Thyroid gland (tissue), 4 donors: ENCODE measurements around the gene KRT15. TPM values are rescaled to one million over a fixed set of nuclear protein-coding genes. Genes with fewer than 3 reads are reported as not detected.

Experiments used
- DNase-seq, 2 donors: peaks; one replicate each; pipeline ENCODE4 v3.0.0-alpha.2; 2019
- H3K27ac ChIP-seq, 3 donors: fragments of 200-600 bp; sonication (generic); 1 replicate in 2 of 3; 2 replicates in 1 of 3; pipeline ENCODE4 v1.5.1; 2016 to 2019; ENCODE audit warnings: mild to moderate bottlenecking in 1 of 3, moderate library complexity in 1 of 3
- H3K27me3 ChIP-seq: fragments of 200-600 bp; sonication (generic); one replicate; pipeline ENCODE4 v1.5.1; 2019
- H3K36me3 ChIP-seq, 2 donors: fragments of 200-600 bp; sonication (generic); one replicate each; pipeline ENCODE4 v1.5.1; 2016 to 2019
- H3K4me1 ChIP-seq, 2 donors: fragments of 200-600 bp; sonication (generic); one replicate each; pipeline ENCODE4 v1.5.1; 2017 to 2019
- H3K4me3 ChIP-seq, 3 donors: fragments of 200-600 bp; sonication (generic); replicated peaks in 1 of 3; 1 replicate in 2 of 3; 2 replicates in 1 of 3; pipeline ENCODE4 v1.5.1; 2016; ENCODE audit warnings: mild to moderate bottlenecking in 1 of 3
- H3K9me3 ChIP-seq: fragments of 200-600 bp; sonication (generic); one replicate; pipeline ENCODE4 v1.5.1; 2017
- POLR2A ChIP-seq, 2 donors: fragments of 450-650 bp; IDR thresholded peaks; one replicate each; pipeline ENCODE4 v1.6.1; 2017; ENCODE audit warnings: antibody characterized with exemption in 2 of 2, mild to moderate bottlenecking in 2 of 2, moderate library complexity in 1 of 2
- WGBS, 2 donors: methylation state at CpG; one replicate each; pipeline ENCODE4 v1.1.5; 2017; 5-methylcytosine and 5-hydroxymethylcytosine counted together
- intact Hi-C: fragments of 100-400 bp; cut with DNase I; formaldehyde crosslinking; loops from one replicate; pipeline ENCODE4 v1.15.1; 2023
- total RNA-seq, 4 donors: library from RNA; depleted of rRNA; stranded (reverse); fragments of >200 nt; gene quantifications; one replicate each; pipeline ENCODE4 v1.2.3, GENCODE V29; 2016
- TF ChIP-seq, protein P1 (sequence below), 6 experiments: fragments of 200-600 bp in 3 of 6; fragments of 450-650 bp in 3 of 6; sonication (generic) in 3 of 6; IDR thresholded peaks; one replicate each; pipeline ENCODE4 v1.5.1; 2016 to 2019; ENCODE audit warnings: antibody characterized with exemption in 6 of 6, mild to moderate bottlenecking in 2 of 6, inconsistent platforms in 1 of 6, moderate library complexity in 1 of 6

The KRT15 gene
- total RNA-seq, 4 donors from 2014 or later: 0.93 TPM; not detected in 3

DNA sequence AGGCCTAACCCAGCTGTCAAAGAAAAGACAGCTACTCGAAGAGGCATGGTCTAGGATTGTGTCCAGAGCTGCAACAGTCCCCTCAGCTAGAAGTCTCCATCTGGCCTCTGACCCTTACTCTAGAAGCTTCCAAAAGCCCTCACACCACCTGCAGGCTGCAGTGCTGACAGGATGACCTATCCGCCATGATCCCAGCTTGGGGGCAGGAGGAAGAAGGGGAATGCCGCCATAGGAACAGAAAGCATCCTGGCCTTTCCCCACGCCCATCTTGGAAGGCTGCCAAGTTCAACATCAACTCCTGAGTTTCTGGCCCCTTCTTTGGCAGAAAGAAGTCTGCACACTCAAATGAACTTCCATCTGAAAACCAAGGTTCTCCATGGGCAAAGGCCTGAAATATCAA lies 25.9 kb downstream of the KRT15 start:
- DNase-seq: no peak

DNA sequence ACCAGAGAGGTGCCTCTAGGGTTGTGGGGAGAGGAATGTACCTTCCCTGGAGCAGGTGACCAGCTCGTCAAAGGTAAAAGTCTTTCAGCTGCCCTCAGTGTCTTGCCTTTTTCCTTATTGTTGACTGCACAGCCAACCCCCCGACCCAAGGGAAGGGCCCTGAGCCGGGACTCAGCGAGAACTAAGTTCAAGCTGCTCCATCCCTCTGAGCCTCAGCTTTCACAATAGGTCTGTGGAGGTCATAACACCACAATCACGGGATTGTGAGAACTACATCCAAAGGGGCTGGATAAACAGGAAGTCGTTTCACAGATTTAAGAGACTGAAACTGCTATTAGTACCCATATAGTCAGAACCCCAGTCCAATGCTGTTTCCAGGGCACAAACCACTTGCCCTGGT lies 26.3 kb downstream of the KRT15 start:
- 47 to 83% methylated on average over 6 of the region's 6 CpGs for WGBS, 2 donors
- intact Hi-C loops: no loop called here
- no peaks in the 10 kb centered on the region for H3K27me3 ChIP-seq
- H3K9me3 ChIP-seq: no peaks in the 10 kb centered on the region
- H3K4me1 ChIP-seq: peaks cover 0 to 4% of the 10 kb centered on the region in 2 donors
- no peak overlapping the region for H3K4me3 ChIP-seq
- peak overlapping the region in 1 of 3 donors; percentile 28 for H3K27ac ChIP-seq
- TF ChIP-seq POLR2A (IDR thresholded peaks at IDR 0.05): no peak
- TF ChIP-seq, protein P1, sequence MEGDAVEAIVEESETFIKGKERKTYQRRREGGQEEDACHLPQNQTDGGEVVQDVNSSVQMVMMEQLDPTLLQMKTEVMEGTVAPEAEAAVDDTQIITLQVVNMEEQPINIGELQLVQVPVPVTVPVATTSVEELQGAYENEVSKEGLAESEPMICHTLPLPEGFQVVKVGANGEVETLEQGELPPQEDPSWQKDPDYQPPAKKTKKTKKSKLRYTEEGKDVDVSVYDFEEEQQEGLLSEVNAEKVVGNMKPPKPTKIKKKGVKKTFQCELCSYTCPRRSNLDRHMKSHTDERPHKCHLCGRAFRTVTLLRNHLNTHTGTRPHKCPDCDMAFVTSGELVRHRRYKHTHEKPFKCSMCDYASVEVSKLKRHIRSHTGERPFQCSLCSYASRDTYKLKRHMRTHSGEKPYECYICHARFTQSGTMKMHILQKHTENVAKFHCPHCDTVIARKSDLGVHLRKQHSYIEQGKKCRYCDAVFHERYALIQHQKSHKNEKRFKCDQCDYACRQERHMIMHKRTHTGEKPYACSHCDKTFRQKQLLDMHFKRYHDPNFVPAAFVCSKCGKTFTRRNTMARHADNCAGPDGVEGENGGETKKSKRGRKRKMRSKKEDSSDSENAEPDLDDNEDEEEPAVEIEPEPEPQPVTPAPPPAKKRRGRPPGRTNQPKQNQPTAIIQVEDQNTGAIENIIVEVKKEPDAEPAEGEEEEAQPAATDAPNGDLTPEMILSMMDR (IDR thresholded peaks at IDR 0.05): no peak
- H3K36me3 ChIP-seq: no peaks in the 10 kb centered on the region
- no peak for DNase-seq

More for the DNA sequence above, 25.9 kb downstream of the KRT15 start:
- Histone ChIP-seq H3K27me3 (no peaks in the 10 kb centered on the region), H3K27ac (peak overlapping the region in 2 of 3 donors; percentile 28 to 41), H3K4me1 (peaks cover 0 to 4% of the 10 kb centered on the region in 2 donors), H3K9me3 (no peaks in the 10 kb centered on the region), H3K36me3 (no peaks in the 10 kb centered on the region), H3K4me3 (no peak overlapping the region)
- intact Hi-C loops: no loop called here
- TF ChIP-seq POLR2A (IDR thresholded peaks at IDR 0.05): no peak
- TF ChIP-seq, protein P1 (IDR thresholded peaks at IDR 0.05): no peak
- 33 to 43% methylated on average over 3 of the region's 4 CpGs for WGBS, 2 donors

DNA sequence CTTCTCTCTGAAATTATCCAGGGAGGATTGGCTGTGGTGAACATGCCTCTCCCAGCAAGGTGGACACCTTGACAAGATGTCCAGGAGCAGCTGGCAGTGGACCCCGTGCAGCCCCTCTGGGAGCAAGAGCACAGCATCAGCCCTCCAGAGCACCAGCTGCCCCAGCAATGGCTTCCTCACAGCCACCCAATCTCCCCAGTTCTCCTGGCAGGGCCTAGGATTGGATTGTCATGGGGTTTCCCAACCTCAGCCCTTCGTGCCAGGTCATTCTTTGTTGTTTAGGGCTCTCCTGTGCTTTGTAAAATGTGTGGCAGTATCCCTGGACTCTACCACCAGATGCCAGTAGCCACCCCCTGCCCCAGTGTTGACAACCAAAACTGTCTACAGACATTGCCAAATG lies 27.2 kb downstream of the KRT15 start:
- intact Hi-C loops: no loop called here
- Histone ChIP-seq H3K4me3 (no peak overlapping the region), H3K27ac (no peak overlapping the region), H3K27me3 (no peaks in the 10 kb centered on the region), H3K9me3 (no peaks in the 10 kb centered on the region), H3K4me1 (peaks cover 0 to 4% of the 10 kb centered on the region in 2 donors), H3K36me3 (no peaks in the 10 kb centered on the region)
- WGBS, 2 donors: 75 to 93% methylated on average over 2 of the region's 2 CpGs
- TF ChIP-seq POLR2A (IDR thresholded peaks at IDR 0.05): no peak
- TF ChIP-seq, protein P1 (IDR thresholded peaks at IDR 0.05): no peak
- no peak for DNase-seq

DNA sequence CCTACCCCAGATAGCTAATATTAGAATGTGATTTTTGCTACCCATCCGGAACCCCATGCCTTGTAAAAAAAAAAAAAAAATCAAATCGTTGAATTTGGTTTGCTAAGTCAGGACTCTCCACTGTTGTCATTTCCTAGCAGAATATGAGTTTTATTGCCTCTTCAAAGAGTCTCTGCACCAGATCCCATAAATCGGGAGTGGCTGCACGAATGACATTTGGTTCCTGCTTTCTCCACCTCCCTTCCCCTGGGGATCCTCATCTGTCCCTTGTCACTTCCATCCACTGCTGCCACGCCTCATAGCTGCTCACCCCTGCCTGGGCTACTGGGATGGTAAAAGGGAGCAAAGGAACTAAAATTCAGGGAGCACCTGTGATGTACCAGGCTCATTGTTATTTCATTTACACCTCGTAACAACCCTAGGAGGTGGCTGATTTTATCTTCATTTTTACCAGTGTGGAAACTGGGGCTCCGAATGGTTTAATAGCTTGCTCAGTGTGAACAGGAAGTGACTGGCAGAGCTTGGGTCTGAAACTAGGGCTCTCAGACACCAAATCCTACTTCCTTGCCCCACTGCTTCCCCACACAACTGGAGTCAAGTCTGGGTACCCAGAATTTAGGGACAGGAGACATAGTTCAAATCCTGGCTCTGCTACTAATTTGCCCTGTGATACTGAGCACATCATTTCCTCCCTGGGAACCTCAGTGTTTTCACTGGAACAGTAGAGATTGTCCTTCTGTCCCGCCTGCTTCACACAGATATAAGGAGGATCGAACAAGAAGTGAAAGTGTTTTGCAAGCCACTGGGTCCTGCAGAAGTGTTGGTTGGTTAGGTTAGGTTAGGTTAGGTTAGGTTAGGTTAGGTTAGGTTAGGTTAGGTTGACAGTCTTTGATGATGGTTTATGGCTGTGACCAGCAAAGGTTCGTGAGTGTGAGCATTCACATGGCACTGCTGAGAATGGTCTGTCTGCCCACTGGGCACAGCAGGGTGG lies 28.4 kb downstream of the KRT15 start:
- 78 to 83% methylated on average over 10 of the region's 10 CpGs for WGBS, 2 donors
- TF ChIP-seq POLR2A (IDR thresholded peaks at IDR 0.05): no peak
- TF ChIP-seq, protein P1 (IDR thresholded peaks at IDR 0.05): no peak
- Histone ChIP-seq H3K9me3 (no peaks in the 10 kb centered on the region), H3K36me3 (no peaks in the 10 kb centered on the region), H3K27ac (no peak overlapping the region), H3K4me3 (no peak overlapping the region), H3K4me1 (peaks cover 0 to 7% of the 10 kb centered on the region in 2 donors), H3K27me3 (no peaks in the 10 kb centered on the region)
- no peak for DNase-seq
- intact Hi-C loops: no loop called here

DNA sequence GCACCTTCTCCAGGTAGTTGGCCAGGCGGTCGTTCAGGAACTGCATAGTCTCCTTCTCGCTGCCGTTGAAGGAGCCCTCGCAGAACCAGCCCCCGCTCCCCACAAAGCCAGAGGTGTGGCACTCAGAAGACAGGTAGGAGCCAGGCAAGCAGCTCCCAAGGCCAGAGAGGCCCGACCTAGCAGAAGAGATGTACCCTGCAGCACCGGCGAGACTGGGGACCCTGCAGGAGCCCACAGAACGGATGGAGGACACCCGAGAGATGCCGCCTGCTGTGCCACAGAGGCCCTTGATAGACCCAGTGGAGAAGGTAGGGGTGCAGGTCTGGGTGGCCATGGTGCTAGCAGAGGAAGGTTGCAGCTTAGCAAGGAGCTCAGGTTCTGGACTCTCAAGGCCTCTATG lies 29.2 kb downstream of the KRT15 start, which contains the start of gene KRT36:
KRT36 (minus strand) TSS at position 380 of the 400 bp plus-strand sequence; CDS start at position 334, 46 bp downstream.
- TF ChIP-seq, protein P1 (IDR thresholded peaks at IDR 0.05): no peak
- no peak for TF ChIP-seq POLR2A (IDR thresholded peaks at IDR 0.05)
- 85 to 87% methylated on average over 12 of the region's 12 CpGs for WGBS, 2 donors
- DNase-seq: no peak
- Histone ChIP-seq H3K9me3 (no peaks in the 10 kb centered on the region), H3K36me3 (no peaks in the 10 kb centered on the region), H3K4me3 (no peak within 1 kb of the TSS), H3K27ac (no peak within 1 kb of the TSS), H3K27me3 (no peaks in the 10 kb centered on the region), H3K4me1 (peaks cover 8 to 14% of the 10 kb centered on the region in 2 donors)
- intact Hi-C loops: no loop called here
